ENCODE data around the gene SYTL1. TPM values are rescaled to one million over a fixed set of nuclear protein-coding genes. Genes with fewer than 3 reads are reported as not detected.
A peak's percentile ranks its signal among the peaks of the same experiment; 100 is the strongest.

Gene SYTL1
- total and polyA plus RNA-seq, 12 donors = 0.22 to 10.9 (median 1.0) TPM; not detected in 2

DNA sequence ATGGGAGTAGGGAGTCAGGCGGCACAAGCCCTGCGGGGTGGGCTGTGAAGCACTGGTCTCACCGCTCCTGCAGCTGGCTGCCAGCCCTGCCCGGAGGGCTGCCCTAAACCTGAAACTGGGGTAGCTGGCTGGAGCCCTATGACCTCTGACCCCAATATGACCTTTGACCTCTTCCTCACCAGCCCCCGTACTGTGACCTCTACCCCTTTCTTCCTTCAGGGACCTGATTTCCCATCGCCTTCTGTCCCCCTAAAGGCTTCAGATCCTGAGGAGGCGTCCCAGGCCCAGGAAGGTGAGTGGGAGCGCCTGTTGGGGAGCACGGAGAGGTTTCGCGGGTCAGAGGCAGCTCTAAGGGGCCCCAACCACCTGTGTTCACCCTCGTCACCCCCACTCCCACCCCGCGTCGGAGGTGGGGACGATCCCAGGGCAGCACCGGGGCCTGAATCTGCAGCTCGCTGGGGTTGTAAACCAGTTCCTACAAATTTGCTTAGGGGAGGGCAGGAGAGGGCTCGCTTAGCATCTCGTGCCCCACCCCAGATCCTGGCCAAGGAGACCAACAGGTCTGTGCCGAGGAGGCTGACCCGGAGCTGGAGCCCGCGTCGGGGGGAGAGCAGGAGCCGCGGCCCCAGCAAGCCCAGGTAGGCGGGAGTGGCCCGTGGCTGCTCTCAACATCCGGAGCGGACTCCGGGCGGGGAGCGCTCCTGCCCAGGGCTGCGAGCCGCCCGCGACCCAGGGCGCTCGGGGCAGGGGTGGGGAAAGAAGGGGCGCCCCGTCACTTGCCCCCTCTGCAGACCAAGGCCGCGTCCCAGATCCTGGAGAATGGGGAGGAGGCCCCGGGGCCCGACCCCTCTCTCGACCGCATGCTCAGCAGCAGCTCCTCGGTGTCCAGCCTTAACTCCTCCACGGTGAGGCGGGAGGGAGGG, 7.3 kb downstream of the SYTL1 start:
- Histone ChIP-seq H3K4me1 (replicated peaks in 1 of 2) (peaks cover 0 to 12% of the 10 kb centered on the region in 2 donors), H3K9me3 (replicated peaks in 1 of 3) (no peaks in the 10 kb centered on the region), H3K4me3 (peak overlapping the region in 1 of 4 donors; percentile 46), H3K27me3 (peaks cover 4% of the 10 kb centered on the region), H3K36me3 (replicated peaks in 1 of 2) (peaks cover 0 to 6% of the 10 kb centered on the region in 2 donors), H3K27ac (no peak overlapping the region)
- intact Hi-C loops (cut with DNase I) = no loop called here
- peak in 1 of 7 donors; percentile 31 for DNase-seq
- WGBS, 4 donors = 18 to 69% (median 35%) methylated on average over 11 to 51 of the region's 51 CpGs
- TF ChIP-seq POLR2A (IDR thresholded peaks at IDR 0.05) = no peak
- TF ChIP-seq, protein P1, sequence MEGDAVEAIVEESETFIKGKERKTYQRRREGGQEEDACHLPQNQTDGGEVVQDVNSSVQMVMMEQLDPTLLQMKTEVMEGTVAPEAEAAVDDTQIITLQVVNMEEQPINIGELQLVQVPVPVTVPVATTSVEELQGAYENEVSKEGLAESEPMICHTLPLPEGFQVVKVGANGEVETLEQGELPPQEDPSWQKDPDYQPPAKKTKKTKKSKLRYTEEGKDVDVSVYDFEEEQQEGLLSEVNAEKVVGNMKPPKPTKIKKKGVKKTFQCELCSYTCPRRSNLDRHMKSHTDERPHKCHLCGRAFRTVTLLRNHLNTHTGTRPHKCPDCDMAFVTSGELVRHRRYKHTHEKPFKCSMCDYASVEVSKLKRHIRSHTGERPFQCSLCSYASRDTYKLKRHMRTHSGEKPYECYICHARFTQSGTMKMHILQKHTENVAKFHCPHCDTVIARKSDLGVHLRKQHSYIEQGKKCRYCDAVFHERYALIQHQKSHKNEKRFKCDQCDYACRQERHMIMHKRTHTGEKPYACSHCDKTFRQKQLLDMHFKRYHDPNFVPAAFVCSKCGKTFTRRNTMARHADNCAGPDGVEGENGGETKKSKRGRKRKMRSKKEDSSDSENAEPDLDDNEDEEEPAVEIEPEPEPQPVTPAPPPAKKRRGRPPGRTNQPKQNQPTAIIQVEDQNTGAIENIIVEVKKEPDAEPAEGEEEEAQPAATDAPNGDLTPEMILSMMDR (IDR thresholded peaks at IDR 0.05) = no peak

DNA sequence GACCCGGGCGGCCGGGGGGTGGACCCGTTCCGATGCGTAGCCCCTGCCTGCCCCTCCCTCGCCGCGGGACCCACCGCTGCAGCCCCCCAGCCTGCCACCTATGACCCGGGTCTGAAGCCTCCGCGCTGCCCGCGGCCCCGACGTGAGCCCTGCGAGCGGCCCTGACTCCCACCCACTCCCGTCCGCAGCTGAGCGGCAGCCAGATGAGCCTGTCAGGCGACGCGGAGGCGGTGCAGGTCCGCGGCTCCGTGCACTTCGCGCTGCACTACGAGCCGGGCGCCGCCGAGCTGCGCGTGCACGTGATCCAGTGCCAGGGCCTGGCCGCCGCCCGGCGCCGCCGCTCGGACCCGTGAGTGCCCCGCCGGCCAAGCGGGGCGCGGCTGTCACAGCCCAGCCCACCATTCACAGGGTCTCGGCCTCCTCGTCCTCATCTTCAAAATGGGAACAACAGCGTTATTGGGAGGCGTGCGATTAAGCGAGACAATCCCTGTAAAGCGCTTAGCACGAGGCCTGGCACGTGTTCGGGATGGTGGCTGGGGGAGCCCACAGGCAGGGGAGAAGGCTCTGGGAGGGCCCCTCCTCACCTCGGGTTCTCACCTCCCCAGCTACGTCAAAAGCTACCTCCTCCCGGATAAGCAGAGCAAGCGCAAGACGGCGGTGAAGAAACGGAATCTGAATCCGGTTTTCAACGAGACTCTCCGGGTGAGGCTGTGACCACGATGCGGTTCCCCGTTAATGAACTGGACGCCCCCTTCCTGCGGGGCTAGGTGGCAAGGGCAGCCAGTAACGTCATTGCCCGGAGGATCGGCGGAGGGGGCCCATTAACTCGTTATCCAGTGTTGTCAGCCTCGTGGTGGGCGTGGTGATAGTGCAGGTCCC, 8.2 kb downstream of the SYTL1 start:
- Histone ChIP-seq H3K4me1 (replicated peaks in 1 of 2) (peaks cover 0 to 12% of the 10 kb centered on the region in 2 donors), H3K9me3 (replicated peaks in 1 of 3) (no peaks in the 10 kb centered on the region), H3K27ac (no peak overlapping the region), H3K27me3 (peaks cover 4% of the 10 kb centered on the region), H3K4me3 (peak overlapping the region in 1 of 4 donors; percentile 46), H3K36me3 (replicated peaks in 1 of 2) (peaks cover 0 to 12% of the 10 kb centered on the region in 2 donors)
- peak in 6 of 7 donors; percentile 56 to 78 (median 64) for DNase-seq
- intact Hi-C loops (cut with DNase I) = loop anchor here in 1 of 2 donors (10.0 kb wide), 1 partner anchor 45 kb away; no protein-coding TSS in a partner anchor
- 20 to 42% (median 27%) methylated on average over 18 to 84 of the region's 84 CpGs for WGBS, 4 donors
- TF ChIP-seq, protein P1 (IDR thresholded peaks at IDR 0.05) = no peak
- TF ChIP-seq POLR2A (IDR thresholded peaks at IDR 0.05) = no peak

DNA sequence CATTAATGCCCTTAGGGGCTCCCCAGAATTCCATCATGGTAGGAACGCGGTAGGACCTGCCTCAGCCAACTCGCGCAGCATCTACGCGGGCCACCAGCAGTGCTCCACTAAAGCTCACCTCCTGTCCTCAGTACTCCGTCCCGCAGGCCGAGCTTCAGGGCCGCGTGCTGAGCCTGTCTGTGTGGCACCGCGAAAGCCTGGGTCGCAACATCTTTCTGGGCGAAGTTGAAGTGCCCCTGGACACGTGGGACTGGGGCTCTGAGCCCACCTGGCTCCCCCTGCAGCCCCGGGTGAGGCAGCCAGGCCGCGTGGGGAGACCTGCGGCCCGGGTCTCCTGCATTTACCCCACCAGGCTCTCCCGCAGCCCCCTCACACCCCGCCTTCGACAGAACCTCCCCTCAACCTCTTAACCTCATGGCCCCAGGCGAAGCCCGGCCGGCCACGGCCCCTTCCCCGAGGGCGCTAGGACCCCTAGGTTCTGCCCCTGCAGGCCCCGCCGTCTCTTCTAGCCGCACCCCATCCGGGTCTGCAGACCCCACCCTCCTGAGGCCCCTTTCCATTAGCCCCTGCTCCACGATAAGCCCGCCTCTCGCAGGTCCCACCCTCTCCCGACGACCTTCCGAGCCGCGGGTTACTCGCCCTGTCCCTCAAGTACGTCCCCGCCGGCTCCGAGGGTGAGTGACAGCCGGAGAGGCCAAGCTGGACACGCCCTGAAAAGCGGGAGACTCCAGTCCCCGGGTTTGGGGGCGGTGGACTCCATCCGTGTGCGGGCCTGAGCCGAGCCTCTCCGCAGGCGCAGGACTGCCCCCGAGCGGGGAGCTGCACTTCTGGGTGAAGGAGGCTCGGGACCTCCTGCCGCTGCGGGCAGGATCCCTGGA, 9.1 kb downstream of the SYTL1 start:
- peak in 1 of 7 donors; percentile 9 for DNase-seq
- peaks cover 0 to 21% of the 10 kb centered on the region in 2 donors for H3K36me3 ChIP-seq (replicated peaks in 1 of 2)
- no peak overlapping the region for H3K4me3 ChIP-seq
- peaks cover 0 to 12% of the 10 kb centered on the region in 2 donors for H3K4me1 ChIP-seq (replicated peaks in 1 of 2)
- TF ChIP-seq, protein P1 (IDR thresholded peaks at IDR 0.05) = no peak
- intact Hi-C loops (cut with DNase I) = loop anchor here in 1 of 2 donors (10.0 kb wide), 1 partner anchor 46 kb away; no protein-coding TSS in a partner anchor
- peaks cover 4% of the 10 kb centered on the region for H3K27me3 ChIP-seq
- no peak overlapping the region for H3K27ac ChIP-seq
- WGBS, 4 donors = 42 to 63% (median 50%) methylated on average over 35 to 62 of the region's 62 CpGs
- H3K9me3 ChIP-seq (replicated peaks in 1 of 3) = no peaks in the 10 kb centered on the region

All from adrenal gland (tissue), 12 donors.